ENCODE measurements around the gene DMBT1.

The DMBT1 gene

DNA sequence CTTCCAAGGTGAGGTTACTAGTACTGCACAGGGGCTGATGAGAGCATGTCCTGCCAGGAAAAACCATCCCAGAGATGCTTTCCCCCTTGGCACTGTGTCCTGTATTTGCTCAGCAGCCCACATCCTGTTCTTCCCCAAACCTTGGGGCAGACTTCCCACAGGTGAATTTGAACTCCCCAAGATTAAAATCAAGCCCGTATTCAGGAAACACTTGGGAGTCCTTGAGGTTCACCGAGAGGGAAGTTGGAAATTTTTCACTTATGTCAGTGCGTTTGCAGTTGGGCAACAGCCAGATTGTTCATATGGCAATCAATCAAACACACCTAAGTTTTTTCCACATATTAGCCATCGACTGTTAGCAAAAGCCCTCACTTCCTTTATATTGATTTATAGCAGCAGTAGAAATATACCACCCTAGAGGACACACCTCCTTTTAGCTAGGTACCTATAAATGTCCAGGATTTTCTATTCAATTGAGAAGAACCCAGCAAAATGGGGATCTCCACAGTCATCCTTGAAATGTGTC is at the start of gene DMBT1:
Gene DMBT1 (plus strand): TSS at position 476 of the 526 bp plus-strand sequence. CDS start 17 bp downstream, at position 493.
- DNase-seq = no peak

GRCh38 chr10:122513053-122513452 is 47.5 kb upstream of the DMBT1 start:
- no peak for DNase-seq

- no peak for DNase-seq
Measured at GRCh38 chr10:122514045-122514840, 46.3 kb upstream of the DMBT1 start.

- DNase-seq = no peak
Measured at GRCh38 chr10:122515022-122515424, 45.5 kb upstream of the DMBT1 start.

DNA sequence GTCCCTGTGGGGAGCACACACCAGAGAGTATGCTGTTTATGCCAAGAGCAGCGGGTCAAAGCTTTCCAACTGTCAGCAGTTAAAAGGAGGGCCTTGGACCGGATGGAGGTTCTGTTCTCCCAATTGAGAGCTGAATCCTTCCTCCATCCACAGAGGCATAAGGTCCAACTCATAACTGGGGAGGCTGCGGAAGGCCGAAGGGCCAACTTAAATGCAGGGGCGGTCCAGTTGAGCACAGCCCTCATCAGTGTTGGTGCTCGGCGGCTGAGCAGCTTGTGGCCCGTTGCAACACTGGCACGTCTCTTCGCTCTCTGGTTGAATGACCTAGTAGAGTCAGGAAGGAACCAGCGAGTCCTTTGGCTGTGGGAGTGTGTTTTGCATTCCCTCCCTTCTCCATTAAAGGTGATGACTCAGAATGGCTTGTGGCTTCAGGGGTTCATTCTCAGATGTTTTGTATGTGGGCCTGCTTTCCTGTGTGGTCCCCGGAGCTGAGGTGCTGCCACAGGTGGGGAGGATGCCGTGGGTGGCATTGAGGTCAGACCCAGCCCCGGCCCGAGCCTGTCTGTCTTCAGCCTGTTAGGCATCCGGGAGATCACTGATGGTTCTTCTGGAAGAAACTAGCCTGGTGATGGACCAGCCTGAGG is 44.8 kb upstream of the DMBT1 start:
- no peak for DNase-seq

DNA sequence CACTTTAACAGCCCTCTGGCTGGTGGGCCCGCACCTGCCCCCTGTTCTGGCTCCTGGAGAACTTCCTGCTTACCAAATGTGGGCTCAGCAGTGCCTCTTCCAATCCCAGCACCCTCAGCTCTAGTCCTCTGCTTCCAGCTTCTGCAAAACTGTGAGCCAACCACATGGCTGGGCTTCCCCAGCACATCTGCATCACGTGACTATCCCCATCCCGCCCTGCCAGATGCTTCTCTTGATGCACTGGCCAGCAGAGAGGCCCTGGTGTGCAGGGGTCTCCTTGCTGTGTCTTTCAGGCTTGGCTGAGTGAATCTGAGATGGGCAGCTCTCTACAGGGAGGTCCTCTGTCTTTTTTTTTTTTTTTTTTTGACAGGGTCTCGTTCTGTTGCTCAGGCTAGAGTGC is 43.8 kb upstream of the DMBT1 start:
- no peak for DNase-seq

- DNase-seq = no peak
Measured at GRCh38 chr10:122519144-122519543, 41.4 kb upstream of the DMBT1 start.

DNA sequence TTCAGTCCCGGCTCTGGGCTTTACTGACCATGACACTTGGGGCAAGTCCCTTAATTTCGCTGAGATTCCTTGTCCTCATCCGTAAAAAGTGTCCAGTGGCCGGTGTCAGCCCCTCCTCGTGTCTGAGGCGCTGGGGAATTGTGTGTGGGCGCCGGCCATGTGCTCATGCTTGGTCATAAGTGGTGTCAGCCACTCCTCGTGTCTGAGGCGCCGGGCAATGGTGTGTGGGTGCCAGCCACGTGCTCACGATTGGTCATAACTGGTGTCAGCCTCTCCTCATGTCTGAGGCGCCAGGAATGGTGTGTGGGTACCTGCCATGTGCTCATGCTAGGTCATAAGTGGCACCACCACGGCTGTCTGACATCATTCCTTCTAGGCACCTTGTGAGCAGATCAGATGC is 40.7 kb upstream of the DMBT1 start:
- no peak for DNase-seq

- no peak for DNase-seq
Measured at GRCh38 chr10:122521011-122521410, 39.5 kb upstream of the DMBT1 start.

- no peak for DNase-seq
Measured at GRCh38 chr10:122524811-122525210, 35.7 kb upstream of the DMBT1 start.

- no peak for DNase-seq
Measured at GRCh38 chr10:122525788-122526187, 34.8 kb upstream of the DMBT1 start.

GRCh38 chr10:122526892-122527291 is 33.7 kb upstream of the DMBT1 start:
- no peak for DNase-seq

DNA sequence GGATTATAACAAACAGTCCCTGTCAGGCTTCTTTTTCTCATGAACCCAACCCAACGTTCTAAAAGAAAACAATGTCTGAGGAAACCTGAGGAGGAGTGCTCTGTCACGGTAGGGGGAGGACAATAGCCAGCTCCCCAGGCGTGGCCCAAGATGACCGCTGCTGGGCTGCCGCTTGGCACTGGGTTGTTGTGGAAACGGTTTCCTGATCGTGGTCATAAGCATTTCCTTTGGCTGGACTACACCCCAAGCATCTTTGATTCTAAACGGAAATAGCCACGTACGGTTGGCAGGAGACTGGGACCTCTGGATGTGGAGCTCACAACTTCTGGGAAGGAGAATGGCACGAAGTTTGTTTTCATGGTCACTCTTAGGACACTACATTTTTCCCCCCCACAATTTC is 30.4 kb upstream of the DMBT1 start:
- DNase-seq = no peak

GRCh38 chr10:122531261-122531660 is 29.3 kb upstream of the DMBT1 start:
- DNase-seq = no peak

DNA sequence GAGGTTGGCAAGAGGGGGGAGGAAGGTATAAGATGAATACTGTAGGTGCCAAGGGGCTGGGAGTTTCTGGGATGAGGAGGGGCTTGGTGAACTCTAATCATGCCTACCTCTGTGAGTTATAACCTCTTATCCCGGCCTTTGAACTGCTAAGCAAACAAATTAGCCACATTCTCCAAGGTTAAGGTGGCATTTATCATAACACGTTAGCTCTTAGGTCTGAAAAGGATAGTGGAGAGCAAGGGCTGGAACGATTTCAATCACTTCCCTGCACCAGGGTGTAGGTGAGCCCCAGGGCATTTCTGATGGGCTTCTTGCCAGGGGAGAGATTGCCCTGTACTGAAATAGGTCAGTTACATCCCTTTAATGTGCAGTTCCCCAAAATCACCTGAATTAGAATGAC is 28.6 kb upstream of the DMBT1 start:
- no peak for DNase-seq

- no peak for DNase-seq
Measured at GRCh38 chr10:122532601-122533296, 27.8 kb upstream of the DMBT1 start.

DNA sequence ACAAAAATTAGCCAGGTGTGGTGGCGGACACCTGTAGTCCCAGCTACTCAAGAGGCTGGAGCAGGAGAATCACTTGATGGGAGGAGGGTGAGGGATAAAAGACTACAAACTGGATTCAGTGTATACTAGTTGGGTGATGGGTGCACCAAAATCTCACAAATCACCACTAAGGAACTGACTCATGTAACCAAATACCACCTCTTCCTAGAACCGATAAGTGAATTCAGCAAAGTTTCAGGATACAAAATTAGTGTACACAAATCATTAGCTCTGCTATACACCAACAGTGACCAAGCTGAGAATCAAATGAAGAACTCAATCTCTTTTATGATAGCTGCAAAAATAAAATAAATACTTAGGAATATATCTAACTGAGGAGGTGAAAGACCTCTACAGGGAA is 23.0 kb upstream of the DMBT1 start:
- DNase-seq = no peak

DNA sequence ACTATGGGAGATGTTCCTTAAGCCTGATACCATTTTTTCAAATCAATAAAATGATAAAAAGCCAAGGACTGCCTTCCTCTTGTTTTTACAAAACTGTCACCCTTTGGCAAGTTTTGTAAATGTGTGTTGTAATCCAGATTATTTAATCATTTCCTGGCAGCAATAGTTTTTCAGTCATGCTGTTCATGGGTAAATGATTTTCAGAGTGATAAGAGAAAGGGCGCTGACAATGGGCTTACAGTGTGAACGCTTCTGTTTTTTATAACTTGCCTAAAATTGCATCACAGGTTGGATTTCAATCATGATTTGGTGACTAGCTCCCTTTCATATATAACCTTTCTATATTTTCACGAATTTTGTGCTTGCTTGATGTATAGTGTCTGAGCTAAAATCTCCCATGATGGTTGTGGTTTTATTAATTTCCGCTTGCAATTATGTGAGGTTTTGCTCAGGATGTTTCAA is 19.0 kb upstream of the DMBT1 start:
- DNase-seq = no peak

DNA sequence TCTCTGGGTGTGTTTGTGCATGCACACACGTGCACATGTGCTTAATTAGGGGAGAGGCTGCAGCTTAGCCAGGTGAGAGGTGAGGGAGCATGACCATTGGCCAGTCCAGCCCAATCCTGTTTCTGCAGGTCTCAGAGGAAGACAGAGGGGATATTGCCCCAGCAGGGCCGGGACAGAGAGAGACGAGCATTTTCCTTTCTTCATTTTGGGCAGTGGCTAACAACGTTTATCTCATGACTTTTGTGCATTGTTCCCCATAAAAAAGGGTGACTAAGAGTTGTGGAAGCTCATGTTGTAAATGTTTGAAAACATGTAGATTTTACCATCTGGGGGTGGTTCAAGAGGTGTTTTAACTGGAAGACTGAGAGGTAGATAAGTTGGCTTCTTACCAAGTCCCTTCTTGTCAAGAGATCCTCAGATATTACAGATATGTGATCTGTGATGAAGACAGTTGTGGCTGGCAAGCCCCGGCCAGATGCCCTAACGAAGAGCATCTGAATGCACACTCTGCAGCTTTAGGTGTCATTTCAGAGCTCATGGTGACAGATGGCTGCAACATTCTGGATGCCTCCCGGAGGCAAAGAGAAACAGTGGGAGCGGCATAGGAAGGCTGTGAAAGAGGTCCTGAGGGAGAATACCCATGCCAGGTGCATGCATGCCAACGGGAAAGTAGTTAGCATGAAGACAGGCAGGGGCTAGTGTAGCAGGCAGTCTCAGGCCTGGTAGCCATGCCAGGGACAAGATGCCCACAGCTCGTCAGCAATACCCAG is 16.7 kb upstream of the DMBT1 start:
- DNase-seq = no peak

GRCh38 chr10:122544493-122544892 is 16.1 kb upstream of the DMBT1 start:
- no peak for DNase-seq

DNA sequence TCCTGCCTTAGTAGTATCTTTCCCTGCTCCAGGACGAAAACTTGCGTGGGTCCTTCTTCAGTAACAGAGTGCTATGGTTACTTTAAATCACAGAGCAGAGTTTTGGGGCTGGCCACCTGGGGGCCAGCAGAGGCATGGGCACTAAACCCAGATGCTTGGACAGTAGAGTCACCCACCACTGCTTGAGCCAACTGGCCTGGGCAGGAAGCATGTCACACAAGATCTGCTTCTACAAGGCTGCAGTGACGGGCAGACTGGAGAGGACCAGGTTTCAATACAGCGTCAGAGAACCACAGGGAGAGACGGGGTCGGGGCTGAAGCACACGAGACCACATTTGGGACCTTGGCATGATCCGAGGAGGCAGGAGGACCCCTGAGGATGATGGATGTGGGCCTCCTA is 14.3 kb upstream of the DMBT1 start:
- no peak for DNase-seq

- no peak for DNase-seq
Measured at GRCh38 chr10:122548407-122549085, 12.0 kb upstream of the DMBT1 start.
